Measurements from ENCODE around the gene ATP13A5. TPM values are rescaled to one million over a fixed set of nuclear protein-coding genes. Genes with fewer than 3 reads are reported as not detected.

ATP13A5 gene
- total RNA-seq, 1 experiment from 2014 or later, result not detected

GRCh38 chr3:193389335-193389734 lies 10.8 kb upstream of the ATP13A5 start:
- H3K27ac Mint-ChIP-seq, result peak overlapping the region; percentile 45 to 66 (median 65); a peak in 6 of 7 replicates
- Histone ChIP-seq H3K9me3 (ENCODE audit: control insufficient read depth, low read depth, low read length) (no peaks in the 10 kb centered on the region), H3K4ac (ENCODE audit: low read depth, low read length) (no peak overlapping the region), H3K14ac (ENCODE audit: insufficient read depth, low read length) (no peak overlapping the region), H4K5ac (ENCODE audit: insufficient read length, low read depth, low read length) (no peak overlapping the region), H3K56ac (ENCODE audit: insufficient read length, low read depth, low read length) (no peak overlapping the region), H3K79me1 (ENCODE audit: insufficient read depth, low read depth, low read length, poor library complexity, severe bottlenecking) (no peaks in the 10 kb centered on the region), H4K8ac (replicated peaks; ENCODE audit: insufficient read length, low read depth, low read length) (no peak overlapping the region), H2AK5ac (ENCODE audit: insufficient read length, low read length) (no peak overlapping the region), H3K27me3 (ENCODE audit: insufficient read depth, low read length) (no peaks in the 10 kb centered on the region), H3K4me2 (ENCODE audit: insufficient read depth, insufficient read length, low read length) (no peak overlapping the region), H2BK15ac (ENCODE audit: low read depth, low read length) (no peak overlapping the region), H3K9ac (ENCODE audit: extremely low read depth, insufficient read length, low read length) (no peak overlapping the region), H3T11ph (ENCODE audit: low read length) (no peak overlapping the region), H4K20me1 (ENCODE audit: control insufficient read depth, insufficient read depth, insufficient read length) (no peaks in the 10 kb centered on the region), H4K91ac (ENCODE audit: insufficient read length, low read depth, low read length) (no peak overlapping the region), H2AFZ (ENCODE audit: low read length) (no peak overlapping the region), H2BK20ac (ENCODE audit: low read depth, low read length, poor library complexity, severe bottlenecking) (no peak overlapping the region), H2BK12ac (ENCODE audit: insufficient read length, low read depth, low read length) (no peak overlapping the region), H3K18ac (ENCODE audit: insufficient read length, low read depth, low read length) (no peak overlapping the region), H3K4me1 (ENCODE audit: insufficient read depth, low read length) (peaks cover 12% of the 10 kb centered on the region), H3K23me2 (ENCODE audit: insufficient read length, low read depth, low read length, poor library complexity, severe bottlenecking) (no peaks in the 10 kb centered on the region), H2BK5ac (ENCODE audit: insufficient read length, low read length) (no peak overlapping the region), H2BK120ac (ENCODE audit: low read depth, low read length, poor library complexity, severe bottlenecking) (no peak overlapping the region), H3K27ac (ENCODE audit: insufficient read length, low read depth, low read length) (no peak overlapping the region), H3K23ac (ENCODE audit: insufficient read length, low read depth, low read length) (no peak overlapping the region), H3K79me2 (ENCODE audit: insufficient read depth, low read length) (no peaks in the 10 kb centered on the region)
- H3K4me1 Mint-ChIP-seq, result peaks cover 44 to 45% of the 10 kb centered on the region in 2 experiments
- peaks cover 2 to 7% of the 10 kb centered on the region in 2 experiments; a peak in 4 of 5 replicates for H3K9me3 Mint-ChIP-seq
- no CpG with 5 or more reads among the region's 2 CpGs for WGBS (ENCODE audit: extremely low coverage, insufficient read length, low lambda C conversion rate)
- H3K4me3 Mint-ChIP-seq, result no peak overlapping the region
- no peak for TF ChIP-seq CTCF (conservative IDR thresholded peaks at IDR 0.05)
- peaks cover 0 to 4% (median 4%) of the 10 kb centered on the region in 3 experiments; a peak in 3 of 7 replicates for H3K36me3 Mint-ChIP-seq (ENCODE audit: insufficient read depth in 1 of 3, low read depth in 3 of 3)
- no peaks in the 10 kb centered on the region for H3K27me3 Mint-ChIP-seq (ENCODE audit: low read depth)
- DNase-seq, result peak; percentile 38
